ENCODE measurements around the gene WDR72.

DNA sequence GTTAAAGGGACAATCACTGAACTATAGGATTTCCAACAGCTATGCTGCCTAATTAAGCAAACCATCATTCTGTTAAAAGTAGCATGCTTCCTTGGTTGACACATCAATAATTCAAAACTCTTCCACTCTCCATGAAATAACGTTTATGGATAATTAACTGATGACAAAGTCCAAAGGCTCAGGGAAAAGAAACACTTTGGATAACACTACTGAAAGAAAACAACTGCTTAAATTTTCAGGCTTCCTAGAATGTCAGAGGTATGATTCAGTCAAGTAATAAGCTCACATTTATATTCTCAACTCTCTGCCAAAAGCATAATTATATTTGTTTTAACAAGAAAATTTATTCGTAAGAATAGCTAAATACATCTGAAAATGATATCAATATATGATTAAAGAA lies 49.6 kb downstream of the WDR72 start:
- TF ChIP-seq, protein P1, sequence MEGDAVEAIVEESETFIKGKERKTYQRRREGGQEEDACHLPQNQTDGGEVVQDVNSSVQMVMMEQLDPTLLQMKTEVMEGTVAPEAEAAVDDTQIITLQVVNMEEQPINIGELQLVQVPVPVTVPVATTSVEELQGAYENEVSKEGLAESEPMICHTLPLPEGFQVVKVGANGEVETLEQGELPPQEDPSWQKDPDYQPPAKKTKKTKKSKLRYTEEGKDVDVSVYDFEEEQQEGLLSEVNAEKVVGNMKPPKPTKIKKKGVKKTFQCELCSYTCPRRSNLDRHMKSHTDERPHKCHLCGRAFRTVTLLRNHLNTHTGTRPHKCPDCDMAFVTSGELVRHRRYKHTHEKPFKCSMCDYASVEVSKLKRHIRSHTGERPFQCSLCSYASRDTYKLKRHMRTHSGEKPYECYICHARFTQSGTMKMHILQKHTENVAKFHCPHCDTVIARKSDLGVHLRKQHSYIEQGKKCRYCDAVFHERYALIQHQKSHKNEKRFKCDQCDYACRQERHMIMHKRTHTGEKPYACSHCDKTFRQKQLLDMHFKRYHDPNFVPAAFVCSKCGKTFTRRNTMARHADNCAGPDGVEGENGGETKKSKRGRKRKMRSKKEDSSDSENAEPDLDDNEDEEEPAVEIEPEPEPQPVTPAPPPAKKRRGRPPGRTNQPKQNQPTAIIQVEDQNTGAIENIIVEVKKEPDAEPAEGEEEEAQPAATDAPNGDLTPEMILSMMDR (IDR thresholded peaks at IDR 0.05): no peak
- TF ChIP-seq POLR2AphosphoS5 (IDR thresholded peaks at IDR 0.05): no peak
- TF ChIP-seq POLR2A (IDR thresholded peaks at IDR 0.05): no peak
- no peak for TF ChIP-seq EP300 (IDR thresholded peaks at IDR 0.05)
